HepG2 (cell line): Measurements from ENCODE around the gene DIPK1B. TPM values are rescaled to one million over a fixed set of nuclear protein-coding genes. Genes with fewer than 3 reads are reported as not detected.

Experiments used
- ATAC-seq: fragments of 200-7000 bp; cut with Tn5 transposase; 3 replicates; pipeline ENCODE4 v1.9.1; 2020; ENCODE audit warnings: mild to moderate bottlenecking, moderate library complexity
- BruUV-seq: library from RNA; stranded (reverse); fragments of 400-500 nt; replicated peaks from 2 replicates; lab custom pipeline; 2021; lab: Mats Ljungman, UMichigan
- CTCF ChIA-PET: fragments of 300-600 bp; formaldehyde crosslinking; extraction: SDS; loops from one replicate; lab custom pipeline; 2021; ENCODE audit warnings: low total read pairs, inconsistent platforms, low intra/inter-chr PET ratio; lab: Yijun Ruan, JAX
- POLR2A ChIA-PET: fragments of 350-600 bp; sonication (Branson Sonifier 250); formaldehyde crosslinking; loops from one replicate; lab custom pipeline; 2020; ENCODE audit warnings: antibody characterized with exemption, inconsistent platforms; lab: Yijun Ruan, JAX
- DNase-seq: peaks from one replicate; pipeline ENCODE4 v3.0.0-alpha.2; 2015; ENCODE audit warnings: low spot score
- FAIRE-seq: peaks from 3 replicates; lab custom pipeline; 2011; peaks lifted over from hg19 to GRCh38; lab: Jason Lieb, UNC
- H2AFZ ChIP-seq: one replicate; pipeline ENCODE4 v1.6.1; 2011; ENCODE audit warnings: low read length, inconsistent platforms
- H3K27ac ChIP-seq: fragments of 300-600 bp; 3 replicates; pipeline ENCODE4 v1.8.0; 2011; ENCODE audit warnings: mixed run types, mild to moderate bottlenecking, mixed read lengths, low read length, inconsistent platforms; ENCODE audit not compliant: insufficient read depth; ENCODE audit errors: extremely low read length
- H3K27me3 ChIP-seq, 2 experiments: fragments of 200-600 bp in 1 of 2; 2 replicates in 1 of 2; 3 replicates in 1 of 2; pipeline versions ENCODE4 v1.6.0 to v1.8.0; 2011; ENCODE audit warnings: low read length in 2 of 2, mild to moderate bottlenecking in 2 of 2, moderate library complexity in 2 of 2, inconsistent platforms in 1 of 2; ENCODE audit not compliant: insufficient read depth in 2 of 2, control insufficient read depth in 1 of 2
- H3K36me3 ChIP-seq, 2 experiments: fragments of 200-600 bp in 1 of 2; replicated peaks in 1 of 2; 2 replicates in 1 of 2; 3 replicates in 1 of 2; pipeline versions ENCODE4 v1.5.1 to v1.8.0; 2011; ENCODE audit warnings: low read length in 2 of 2, inconsistent platforms in 1 of 2; ENCODE audit not compliant: insufficient read depth in 2 of 2, control insufficient read depth in 1 of 2
- H3K4me1 ChIP-seq: 2 replicates; pipeline ENCODE4 v1.5.1; 2012; ENCODE audit warnings: low read length, inconsistent platforms; ENCODE audit not compliant: insufficient read depth
- H3K4me2 ChIP-seq: 2 replicates; pipeline ENCODE4 v1.6.0; 2011; ENCODE audit warnings: low read depth, low read length, inconsistent platforms
- H3K4me3 ChIP-seq, 3 experiments: fragments of 200-600 bp in 1 of 3; sonication (generic), shearing (Covaris generic) in 1 of 3; replicated peaks in 1 of 3; 2 replicates each; pipeline ENCODE4 v1.5.1; 2011 to 2016; ENCODE audit warnings: low read length in 3 of 3, inconsistent platforms in 2 of 3, low read depth in 2 of 3, mild to moderate bottlenecking in 2 of 3, control low read depth in 1 of 3, mixed read lengths in 1 of 3; ENCODE audit not compliant: insufficient read depth in 1 of 3
- H3K79me2 ChIP-seq: one replicate; pipeline ENCODE4 v1.6.1; 2011; ENCODE audit warnings: low read length, inconsistent platforms; ENCODE audit not compliant: insufficient read depth
- H3K9ac ChIP-seq: 2 replicates; pipeline ENCODE4 v1.6.0; 2011; ENCODE audit warnings: mild to moderate bottlenecking, low read depth, low read length, inconsistent platforms; ENCODE audit not compliant: insufficient read depth
- H3K9me3 ChIP-seq: 2 replicates; pipeline ENCODE4 v1.5.1; 2012; ENCODE audit warnings: mild to moderate bottlenecking, low read length
- H4K20me1 ChIP-seq: 2 replicates; pipeline ENCODE4 v1.6.0; 2011; ENCODE audit warnings: inconsistent platforms, mild to moderate bottlenecking, low read length, moderate library complexity; ENCODE audit not compliant: insufficient read depth
- JDP2 ChIP-seq: sonication (generic); formaldehyde crosslinking; IDR thresholded peaks from 2 replicates; pipeline ENCODE4 v1.8.1; 2022; ENCODE audit warnings: missing genetic modification reagents, borderline replicate concordance
- PTBP1 ChIP-seq: fragments of 200-400 bp; formaldehyde crosslinking; IDR thresholded peaks from 2 replicates; pipeline ENCODE4 v1.6.1; 2018; ENCODE audit warnings: low read length, low read depth; ENCODE audit not compliant: poor library complexity, severe bottlenecking
- RBFOX2 ChIP-seq: fragments of 200-400 bp; formaldehyde crosslinking; IDR thresholded peaks from 2 replicates; pipeline ENCODE4 v1.6.1; 2017; ENCODE audit warnings: low read depth, mild to moderate bottlenecking, low read length
- RBM22 ChIP-seq: fragments of 200-400 bp; formaldehyde crosslinking; optimal IDR thresholded peaks from 2 replicates; pipeline ENCODE3; 2017; ENCODE audit warnings: mild to moderate bottlenecking, low read length, moderate library complexity
- TOPORS ChIP-seq: sonication (generic); formaldehyde crosslinking; IDR thresholded peaks from 2 replicates; pipeline ENCODE4 v1.8.0; 2023; ENCODE audit warnings: mild to moderate bottlenecking, missing genetic modification reagents
- WGBS: methylation state at CpG from one replicate; pipeline ENCODE4 v1.1.6; 2017; ENCODE audit warnings: low lambda C conversion rate; 5-methylcytosine and 5-hydroxymethylcytosine counted together
- in situ Hi-C: cut with HindIII; loops from 2 replicates; pipeline ENCODE4 v1.10.0; 2017; ENCODE audit warnings: low pct_unique_long_range_greater_than_20kb; ENCODE audit not compliant: extremely low pct_ligation_motif_present
- intact Hi-C: fragments of 100-400 bp; cut with micrococcal nuclease; formaldehyde crosslinking; loops from one replicate; pipeline ENCODE4 v1.10.0; 2022; ENCODE audit not compliant: unreplicated experiment
- polyA plus RNA-seq, 8 experiments: library from polyadenylated mRNA; depleted of rRNA in 3 of 8; stranded (reverse) in 7 of 8; unstranded in 1 of 8; fragments of >200 nt; fragmentation: Illumina TruSeq in 4 of 8; extraction: Trizol in 4 of 8; gene quantifications; 2 replicates each; pipeline versions ENCODE4 v1.2.1 to v1.2.3, GENCODE V29; 2011 to 2016; ENCODE audit warnings: low read depth in 4 of 8, missing spikeins in 1 of 8, mixed read lengths in 1 of 8; ENCODE audit not compliant: insufficient read depth in 1 of 8
- total RNA-seq, 5 experiments: library from RNA; depleted of rRNA; stranded (reverse); fragments of >200 nt; fragmentation: Illumina TruSeq; extraction: Trizol; gene quantifications; 2 replicates each; pipeline ENCODE4 v1.2.3, GENCODE V29; 2016; ENCODE audit warnings: low read depth in 1 of 5

Gene DIPK1B
- total and polyA plus RNA-seq, 2 of the 13 experiments (the other 11 are each of a cell fraction or from before 2014, with no cell fraction given): 0.18 to 3.9 TPM

DNA sequence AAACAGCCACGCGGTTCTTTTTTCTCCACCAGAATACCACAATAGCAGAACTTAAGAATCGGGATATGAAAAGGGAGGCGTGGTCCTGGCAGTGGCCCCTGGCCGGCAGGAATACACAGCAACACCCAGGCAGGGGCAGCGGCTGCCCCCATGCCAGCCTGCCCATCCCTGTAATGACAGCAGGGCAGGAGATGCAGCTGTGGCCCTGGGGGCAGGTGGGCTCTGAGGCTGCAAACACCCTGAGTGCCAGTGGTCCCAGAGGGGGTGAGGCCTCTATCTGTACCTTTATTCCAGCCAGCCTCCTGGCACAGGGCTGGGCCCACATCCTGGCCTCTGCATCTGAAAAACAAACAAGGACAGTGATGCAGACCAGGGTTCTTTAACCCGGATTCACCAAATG lies 12.4 kb downstream of the DIPK1B start:
- Histone ChIP-seq H3K9ac (no peak overlapping the region), H2AFZ (no peak overlapping the region), H3K9me3 (no peaks in the 10 kb centered on the region), H3K36me3 (peaks cover 11 to 20% of the 10 kb centered on the region in 2 experiments; a peak in 4 of 5 replicates), H3K79me2 (peaks cover 27% of the 10 kb centered on the region), H3K4me3 (no peak overlapping the region), H3K4me1 (peaks cover 42% of the 10 kb centered on the region), H3K27me3 (no peaks in the 10 kb centered on the region; a peak in 1 of 5 replicates), H4K20me1 (peaks cover 52% of the 10 kb centered on the region), H3K27ac (no peak overlapping the region), H3K4me2 (no peak overlapping the region)
- BruUV-seq: no TSS peak
- CTCF ChIA-PET: no interaction called here
- ATAC-seq (no peak), DNase-seq (no peak), FAIRE-seq (no peak)
- 98% methylated on average over 7 of the region's 7 CpGs for WGBS
- intact Hi-C loops: no loop called here
- POLR2A ChIA-PET: no interaction called here
- in situ Hi-C loops: no loop called here
- no peak for TF ChIP-seq JDP2 (CRISPR knock-in tag)
- TF ChIP-seq RBFOX2: peak; percentile 35; the same call in 1 of the 2 replicates
- TF ChIP-seq PTBP1: no peak

DNA sequence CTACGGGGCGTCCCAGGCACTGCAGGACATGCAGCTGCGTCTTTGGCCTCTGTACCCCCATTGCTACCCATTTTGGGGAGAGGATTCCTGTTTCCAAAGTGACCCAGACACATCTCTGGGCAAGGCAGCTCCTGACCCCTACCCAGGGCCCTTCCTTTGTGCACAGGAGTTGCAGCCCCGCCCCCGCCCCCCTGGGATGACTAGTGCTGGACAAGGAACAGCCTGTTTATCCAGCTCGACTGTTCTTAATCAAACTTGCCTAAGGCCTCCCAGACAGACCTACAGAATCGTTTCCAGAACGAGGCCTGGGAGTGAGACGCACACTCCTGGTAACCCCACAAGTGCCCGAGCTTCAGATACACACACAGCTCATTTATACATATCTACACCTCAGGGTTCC lies 13.2 kb downstream of the DIPK1B start:
- H3K4me3 ChIP-seq: peak overlapping the region in 2 of 3 experiments; percentile 89; a peak in 5 of 6 replicates

More for the DNA sequence above, 13.2 kb downstream of the DIPK1B start:
- H3K36me3 ChIP-seq: peaks cover 11 to 20% of the 10 kb centered on the region in 2 experiments; a peak in 4 of 5 replicates
- H4K20me1 ChIP-seq: peaks cover 52% of the 10 kb centered on the region
- no TSS peak for BruUV-seq
- H3K4me1 ChIP-seq: peaks cover 50% of the 10 kb centered on the region
- FAIRE-seq: no peak
- 80% methylated on average over 10 of the region's 10 CpGs for WGBS
- H3K79me2 ChIP-seq: peaks cover 31% of the 10 kb centered on the region
- no peaks in the 10 kb centered on the region; a peak in 1 of 5 replicates for H3K27me3 ChIP-seq
- no peak overlapping the region for H2AFZ ChIP-seq
- peak overlapping the region; percentile 97 for H3K4me2 ChIP-seq
- ChIA-PET POLR2A (interaction anchor here (0.8 kb wide), 1 partner anchor 28 kb away, joined by 3 read pairs; no protein-coding TSS in a partner anchor), CTCF (no interaction called here)
- H3K27ac ChIP-seq: no peak overlapping the region
- peak overlapping the region; percentile 90; the same call in 1 of the 2 replicates for H3K9ac ChIP-seq
- ATAC-seq: no peak
- in situ Hi-C loops: no loop called here
- TF ChIP-seq TOPORS (CRISPR knock-in tag) (no peak), RBM22 (peak; percentile 31)
- no peaks in the 10 kb centered on the region for H3K9me3 ChIP-seq
- no peak for DNase-seq
- intact Hi-C loops: no loop called here
